GM06990 (cell line): Measurements from ENCODE around the gene INTS6.
A peak's percentile ranks its signal among the peaks of the same experiment; 100 is the strongest.

Experiments used
- DNase-seq: peaks from one replicate; pipeline ENCODE4 v3.0.0-alpha.2; 2011; ENCODE audit not compliant: insufficient read length; ENCODE audit errors: extremely low read depth
- H3K27me3 ChIP-seq: replicated peaks from 2 replicates; pipeline ENCODE4 v1.6.0; 2011; ENCODE audit warnings: low read length; ENCODE audit not compliant: control insufficient read depth, insufficient read depth
- H3K36me3 ChIP-seq: 2 replicates; pipeline ENCODE4 v1.5.1; 2011; ENCODE audit warnings: low read length; ENCODE audit not compliant: control insufficient read depth, insufficient read depth
- H3K4me3 ChIP-seq: replicated peaks from 2 replicates; pipeline ENCODE4 v1.5.1; 2011; ENCODE audit warnings: low read depth, mild to moderate bottlenecking, control low read depth, low read length
- TF ChIP-seq, protein P1 (sequence below): IDR thresholded peaks from 2 replicates; pipeline ENCODE4 v1.5.1; 2011; ENCODE audit warnings: low read length, control low read depth, mild to moderate bottlenecking, inconsistent platforms; ENCODE audit not compliant: insufficient read depth, poor library complexity, severe bottlenecking

INTS6 gene

DNA sequence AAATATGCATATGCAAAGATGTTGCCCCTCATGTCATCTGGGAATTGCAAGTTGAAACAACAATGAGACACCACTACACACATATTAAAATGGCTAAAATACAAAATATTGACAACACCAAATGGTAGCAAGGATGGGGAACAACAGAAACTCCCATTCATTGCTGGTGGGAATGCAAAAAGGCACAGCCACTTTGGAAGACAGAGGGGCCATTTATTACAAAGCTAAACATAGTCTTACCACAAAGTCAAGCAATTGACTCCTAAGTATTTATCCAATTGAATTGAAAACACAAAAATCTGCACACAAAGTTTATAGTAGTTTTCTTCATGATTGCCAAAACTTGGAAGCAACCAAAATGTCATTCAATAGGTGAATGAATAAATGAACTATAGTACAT, 119.4 kb downstream of the INTS6 start:
- no peaks in the 10 kb centered on the region for H3K36me3 ChIP-seq
- DNase-seq: no peak
- H3K27me3 ChIP-seq: no peaks in the 10 kb centered on the region
- TF ChIP-seq, protein P1, sequence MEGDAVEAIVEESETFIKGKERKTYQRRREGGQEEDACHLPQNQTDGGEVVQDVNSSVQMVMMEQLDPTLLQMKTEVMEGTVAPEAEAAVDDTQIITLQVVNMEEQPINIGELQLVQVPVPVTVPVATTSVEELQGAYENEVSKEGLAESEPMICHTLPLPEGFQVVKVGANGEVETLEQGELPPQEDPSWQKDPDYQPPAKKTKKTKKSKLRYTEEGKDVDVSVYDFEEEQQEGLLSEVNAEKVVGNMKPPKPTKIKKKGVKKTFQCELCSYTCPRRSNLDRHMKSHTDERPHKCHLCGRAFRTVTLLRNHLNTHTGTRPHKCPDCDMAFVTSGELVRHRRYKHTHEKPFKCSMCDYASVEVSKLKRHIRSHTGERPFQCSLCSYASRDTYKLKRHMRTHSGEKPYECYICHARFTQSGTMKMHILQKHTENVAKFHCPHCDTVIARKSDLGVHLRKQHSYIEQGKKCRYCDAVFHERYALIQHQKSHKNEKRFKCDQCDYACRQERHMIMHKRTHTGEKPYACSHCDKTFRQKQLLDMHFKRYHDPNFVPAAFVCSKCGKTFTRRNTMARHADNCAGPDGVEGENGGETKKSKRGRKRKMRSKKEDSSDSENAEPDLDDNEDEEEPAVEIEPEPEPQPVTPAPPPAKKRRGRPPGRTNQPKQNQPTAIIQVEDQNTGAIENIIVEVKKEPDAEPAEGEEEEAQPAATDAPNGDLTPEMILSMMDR: no peak
- no peak overlapping the region for H3K4me3 ChIP-seq

DNA sequence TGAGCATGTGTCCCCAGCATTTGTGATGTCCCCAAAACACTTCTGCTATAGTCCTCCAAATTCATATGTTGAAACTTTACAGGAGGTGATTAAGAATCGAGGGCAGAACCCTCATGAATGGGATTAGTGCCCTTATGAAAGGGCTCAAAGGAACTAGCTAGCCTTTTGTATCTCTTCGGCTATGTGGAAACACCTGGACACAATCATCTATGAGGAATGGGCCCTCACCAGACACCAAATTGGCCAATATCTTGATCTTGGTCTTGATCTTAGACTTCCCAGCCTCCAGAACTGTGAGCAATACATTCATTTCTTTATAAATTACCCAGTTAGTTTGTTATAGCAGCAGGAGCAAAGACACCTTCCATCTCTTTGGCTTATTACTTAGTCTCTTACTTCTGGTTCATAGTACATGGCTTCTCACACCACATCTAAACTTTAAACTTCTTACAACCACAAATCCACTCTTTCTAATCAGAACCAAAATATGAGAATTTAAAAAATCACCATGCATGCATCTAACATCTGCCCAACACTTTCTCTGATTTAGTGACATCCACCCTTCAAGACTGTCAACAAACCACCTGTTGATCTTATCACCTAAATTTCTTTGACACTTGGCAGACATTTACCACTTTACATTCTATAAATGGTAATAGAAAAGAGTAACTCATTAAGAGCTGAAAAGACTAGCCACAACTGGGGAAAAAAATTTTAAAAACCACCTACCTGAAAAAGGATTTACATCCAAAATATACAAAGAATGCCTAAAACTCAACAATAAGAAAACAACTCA, 120.1 kb downstream of the INTS6 start:
- no peaks in the 10 kb centered on the region for H3K27me3 ChIP-seq
- DNase-seq: no peak
- no peak overlapping the region for H3K4me3 ChIP-seq
- no peaks in the 10 kb centered on the region for H3K36me3 ChIP-seq
- TF ChIP-seq, protein P1: no peak

DNA sequence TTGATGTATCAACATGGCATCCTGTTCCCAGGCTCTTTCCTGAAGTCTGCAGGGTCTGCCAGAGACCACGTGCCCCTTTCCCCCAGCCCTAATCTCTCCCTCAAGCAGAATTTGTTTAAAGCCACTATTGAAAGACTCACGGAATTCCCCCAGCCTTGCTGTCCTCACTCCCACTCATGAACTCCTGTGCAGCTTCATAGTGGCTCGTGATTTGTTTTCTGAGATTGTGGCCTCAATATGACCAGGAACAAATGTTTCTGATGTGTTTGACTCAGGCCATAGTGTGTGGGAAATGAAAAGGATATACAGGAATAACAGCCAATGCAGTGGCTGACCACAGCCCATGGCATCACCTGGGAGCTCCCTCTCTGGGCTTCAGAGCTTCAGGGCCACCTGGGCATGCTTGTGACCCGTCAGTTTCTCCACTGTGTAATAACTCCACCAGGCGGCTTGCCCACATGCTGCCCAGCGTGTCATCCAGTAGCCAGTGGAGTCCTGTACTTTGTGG, 121.4 kb downstream of the INTS6 start:
- DNase-seq: peak; percentile 22
- Histone ChIP-seq H3K27me3 (no peaks in the 10 kb centered on the region), H3K4me3 (no peak overlapping the region), H3K36me3 (no peaks in the 10 kb centered on the region)
- TF ChIP-seq, protein P1: no peak

DNA sequence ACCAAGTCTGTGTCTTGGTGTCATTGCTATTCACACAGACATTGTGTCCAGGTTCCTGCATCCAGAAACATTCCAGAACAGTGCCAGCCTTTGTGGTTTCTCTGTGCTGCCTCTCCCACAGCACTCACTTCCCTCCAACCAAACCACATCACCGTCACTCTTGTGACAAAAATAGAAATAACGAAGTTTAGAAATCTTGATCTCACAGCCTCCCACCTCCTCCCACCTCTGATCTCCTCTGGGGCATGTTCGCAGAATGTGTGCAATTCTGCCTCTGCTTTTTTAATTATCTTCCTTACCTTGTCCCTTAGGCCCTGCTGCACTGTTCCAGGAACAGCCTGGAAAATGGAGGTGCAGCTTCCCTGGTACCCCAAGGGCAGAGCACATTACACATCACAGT, 122.0 kb downstream of the INTS6 start:
- H3K36me3 ChIP-seq: no peaks in the 10 kb centered on the region
- TF ChIP-seq, protein P1: no peak
- no peak for DNase-seq
- no peaks in the 10 kb centered on the region for H3K27me3 ChIP-seq
- H3K4me3 ChIP-seq: no peak overlapping the region

DNA sequence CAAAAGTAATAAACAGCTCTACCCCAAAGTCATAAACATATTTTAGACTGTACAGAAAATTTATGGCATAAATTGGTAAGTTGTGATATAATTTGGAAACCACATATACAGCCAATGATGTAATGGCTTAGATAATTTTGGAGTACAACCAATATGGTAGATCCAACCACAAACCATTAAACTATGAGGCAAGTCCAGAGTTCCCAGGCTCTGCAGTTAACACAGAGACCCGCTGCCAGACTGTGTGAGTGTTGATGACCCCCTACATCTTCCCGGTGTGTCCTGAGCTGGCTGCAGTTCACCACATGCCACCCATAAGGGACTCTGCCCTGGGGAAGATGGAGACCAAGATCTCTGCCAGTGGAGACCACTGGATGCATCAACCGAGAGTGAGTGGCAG, 123.2 kb downstream of the INTS6 start:
- no peak overlapping the region for H3K4me3 ChIP-seq
- TF ChIP-seq, protein P1: no peak
- no peaks in the 10 kb centered on the region for H3K27me3 ChIP-seq
- no peaks in the 10 kb centered on the region for H3K36me3 ChIP-seq
- DNase-seq: no peak

DNA sequence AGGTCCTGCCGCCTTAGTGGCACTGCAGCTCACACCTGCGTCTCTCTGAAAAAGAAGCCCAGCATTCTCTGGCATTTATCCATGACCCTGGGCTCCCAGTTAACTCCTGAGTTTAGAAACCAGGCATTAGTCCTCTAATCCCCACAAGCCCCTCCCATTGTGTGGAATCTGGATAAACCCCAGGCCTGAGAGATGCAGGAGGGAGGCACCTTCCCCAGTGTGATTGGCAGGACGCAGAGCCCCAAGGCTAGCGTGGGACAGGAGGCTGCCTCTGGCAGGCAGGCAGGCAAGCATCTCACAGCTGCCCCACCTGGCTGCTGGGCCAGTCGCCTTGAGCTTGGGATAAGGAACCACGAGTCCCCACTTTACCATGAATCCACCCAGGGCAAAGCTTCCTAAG, 124.3 kb downstream of the INTS6 start:
- DNase-seq: no peak
- Histone ChIP-seq H3K4me3 (no peak overlapping the region), H3K27me3 (no peaks in the 10 kb centered on the region), H3K36me3 (no peaks in the 10 kb centered on the region)
- TF ChIP-seq, protein P1: no peak
